K562 (cell line): Measurements from ENCODE around the gene ZC3HAV1L.

ENCODE experiments used
- MED1 ChIP-seq: sonication (generic); formaldehyde crosslinking; IDR thresholded peaks from 2 replicates; pipeline ENCODE4 v1.8.1; 2023; ENCODE audit warnings: missing genetic modification reagents, borderline replicate concordance
- TAF1 ChIP-seq: IDR thresholded peaks from 2 replicates; pipeline ENCODE4 v1.6.1; 2011; ENCODE audit warnings: mild to moderate bottlenecking, low read length, moderate library complexity; ENCODE audit not compliant: insufficient read depth, control insufficient read depth, severe bottlenecking; ENCODE audit errors: extremely low read depth
- TEAD4 ChIP-seq, 2 experiments: sonication (generic) in 1 of 2; formaldehyde crosslinking in 1 of 2; IDR thresholded peaks; 2 replicates each; pipeline versions ENCODE4 v1.6.1 to v1.8.0; 2012 to 2022; ENCODE audit warnings: borderline replicate concordance in 1 of 2, inconsistent platforms in 1 of 2, low read length in 1 of 2, mild to moderate bottlenecking in 1 of 2, missing genetic modification reagents in 1 of 2
- ZFP30 ChIP-seq: fragments of 250-450 bp; sonication (Bioruptor Pico); IDR thresholded peaks from 2 replicates; pipeline ENCODE4 v1.8.0; 2022; ENCODE audit warnings: moderate library complexity, mild to moderate bottlenecking, inconsistent platforms, borderline replicate concordance

DNA sequence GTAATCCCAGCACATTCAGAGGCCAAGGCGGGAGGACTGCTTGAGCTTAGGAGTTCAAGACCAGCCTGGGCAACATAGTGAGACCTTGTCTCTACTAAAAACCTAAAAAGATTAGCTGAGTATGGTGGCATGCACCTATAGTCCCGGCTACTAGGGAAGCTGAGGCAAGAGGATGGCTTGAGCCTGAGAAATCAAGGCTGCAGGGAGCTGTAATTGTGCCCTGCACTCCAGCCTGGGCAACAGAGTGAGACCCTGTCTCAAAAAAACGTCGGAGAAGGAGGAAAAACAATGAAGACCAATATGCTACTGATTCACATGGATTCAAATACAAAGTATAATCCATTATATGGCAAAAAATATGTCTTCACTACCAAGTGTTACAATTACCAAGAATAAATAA lies 13.6 kb downstream of the ZC3HAV1L start:
- TF ChIP-seq ZFP30 (CRISPR knock-in tag): no peak
- TF ChIP-seq MED1 (CRISPR knock-in tag): no peak
- no peak for TF ChIP-seq TAF1
- no peak for TF ChIP-seq TEAD4 (IDR thresholded peaks at IDR 0.05; ENCODE audit: low read length)
- no peak for TF ChIP-seq TEAD4 (CRISPR knock-in tag; IDR thresholded peaks at IDR 0.05; ENCODE audit: borderline replicate concordance)
